ENCODE results near the gene JPH3. TPM values are rescaled to one million over a fixed set of nuclear protein-coding genes. Genes with fewer than 3 reads are reported as not detected.

The JPH3 gene
- total and polyA plus RNA-seq, 3 donors from 2014 or later = 3.2 to 8.7 (median 8.3) TPM

- no peaks in the 10 kb centered on the region for H3K4me1 ChIP-seq
- no peaks in the 10 kb centered on the region for H3K9me3 ChIP-seq
- DNase-seq = no peak
- H3K27ac ChIP-seq = no peak overlapping the region
- 89 to 93% methylated on average over 12 to 20 of the region's 20 CpGs for WGBS, 2 donors
- TF ChIP-seq POLR2A (IDR thresholded peaks at IDR 0.05) = no peak
- TF ChIP-seq CTCF (IDR thresholded peaks at IDR 0.05) = no peak
- intact Hi-C loops (cut with DNase I; ENCODE audit: low total_unique reads) = no loop called here
- H3K36me3 ChIP-seq (ENCODE audit: low read depth, missing control alignments) = no peaks in the 10 kb centered on the region
- H3K27me3 ChIP-seq = no peaks in the 10 kb centered on the region
- H3K4me3 ChIP-seq = no peak overlapping the region
Measured at GRCh38 chr16:87671715-87672270, 69.5 kb downstream of the JPH3 start.

GRCh38 chr16:87674419-87674818, 72.1 kb downstream of the JPH3 start:
- no peaks in the 10 kb centered on the region for H3K4me1 ChIP-seq
- TF ChIP-seq POLR2A (IDR thresholded peaks at IDR 0.05) (no peak), CTCF (IDR thresholded peaks at IDR 0.05) (no peak)

GRCh38 chr16:87675111-87675719, 72.9 kb downstream of the JPH3 start:
- no peaks in the 10 kb centered on the region for H3K9me3 ChIP-seq
- H3K27ac ChIP-seq = no peak overlapping the region
- intact Hi-C loops (cut with DNase I; ENCODE audit: low total_unique reads) = no loop called here
- no peaks in the 10 kb centered on the region for H3K4me1 ChIP-seq
- no peaks in the 10 kb centered on the region for H3K27me3 ChIP-seq
- TF ChIP-seq CTCF (IDR thresholded peaks at IDR 0.05) (no peak), POLR2A (IDR thresholded peaks at IDR 0.05) (no peak)
- H3K4me3 ChIP-seq = no peak overlapping the region
- H3K36me3 ChIP-seq (ENCODE audit: low read depth, missing control alignments) = no peaks in the 10 kb centered on the region
- 60 to 63% methylated on average over 14 to 15 of the region's 15 CpGs for WGBS, 2 donors
- no peak for DNase-seq

More at GRCh38 chr16:87674419-87674818, 72.1 kb downstream of the JPH3 start:
- H3K36me3 ChIP-seq (ENCODE audit: low read depth, missing control alignments) = no peaks in the 10 kb centered on the region
- H3K27me3 ChIP-seq = no peaks in the 10 kb centered on the region
- 80 to 89% methylated on average over 5 of the region's 5 CpGs for WGBS, 2 donors
- no peaks in the 10 kb centered on the region for H3K9me3 ChIP-seq
- no peak overlapping the region for H3K27ac ChIP-seq
- no peak overlapping the region for H3K4me3 ChIP-seq
- DNase-seq = no peak
- intact Hi-C loops (cut with DNase I; ENCODE audit: low total_unique reads) = no loop called here

- TF ChIP-seq POLR2A (IDR thresholded peaks at IDR 0.05) (no peak), CTCF (IDR thresholded peaks at IDR 0.05) (no peak)
- no peak overlapping the region for H3K4me3 ChIP-seq
- no peak overlapping the region for H3K27ac ChIP-seq
- H3K4me1 ChIP-seq = no peaks in the 10 kb centered on the region
- intact Hi-C loops (cut with DNase I; ENCODE audit: low total_unique reads) = no loop called here
- WGBS, 2 donors = 86 to 98% methylated on average over 5 of the region's 5 CpGs
- no peaks in the 10 kb centered on the region for H3K27me3 ChIP-seq
- H3K9me3 ChIP-seq = no peaks in the 10 kb centered on the region
- DNase-seq = no peak
- H3K36me3 ChIP-seq (ENCODE audit: low read depth, missing control alignments) = no peaks in the 10 kb centered on the region
Measured at GRCh38 chr16:87677830-87678229, 75.5 kb downstream of the JPH3 start.

- Histone ChIP-seq H3K36me3 (ENCODE audit: low read depth, missing control alignments) (no peaks in the 10 kb centered on the region), H3K4me3 (no peak overlapping the region), H3K4me1 (no peaks in the 10 kb centered on the region), H3K27me3 (no peaks in the 10 kb centered on the region), H3K9me3 (no peaks in the 10 kb centered on the region), H3K27ac (no peak overlapping the region)
- TF ChIP-seq CTCF (IDR thresholded peaks at IDR 0.05) (no peak), POLR2A (IDR thresholded peaks at IDR 0.05) (no peak)
- 49 to 58% methylated on average over 14 of the region's 14 CpGs for WGBS, 2 donors
- intact Hi-C loops (cut with DNase I; ENCODE audit: low total_unique reads) = no loop called here
- no peak for DNase-seq
Measured at GRCh38 chr16:87678618-87679017, 76.3 kb downstream of the JPH3 start.

Measured in testis (tissue), 3 donors.